Activated naive CD4-positive, alpha-beta T cell treated with anti-CD3 and anti-CD28 coated beads, Interleukin-2, amount 50 U/mL, for 24 hours (primary cell): ENCODE data around the gene KDM4F.
"Not testable (repeated sequence)": the region's sequence is repeated elsewhere in the genome, so short reads cannot be mapped to it uniquely, and the experiment has no call there.

Source experiments
- H3K27ac Mint-ChIP-seq: one replicate; pipeline ENCODE4 v1.8.0; 2021; ENCODE audit warnings: mild to moderate bottlenecking, mixed read lengths
- H3K27me3 Mint-ChIP-seq: one replicate; pipeline ENCODE4 v1.8.0; 2021; ENCODE audit warnings: mixed read lengths
- H3K36me3 Mint-ChIP-seq: one replicate; pipeline ENCODE4 v1.8.0; 2021; ENCODE audit warnings: mixed read lengths
- H3K4me1 Mint-ChIP-seq: one replicate; pipeline ENCODE4 v1.8.0; 2021; ENCODE audit warnings: mixed read lengths
- H3K4me3 Mint-ChIP-seq: one replicate; pipeline ENCODE4 v1.8.0; 2021; ENCODE audit warnings: mild to moderate bottlenecking, mixed read lengths
- H3K9me3 Mint-ChIP-seq: one replicate; pipeline ENCODE4 v1.8.0; 2021; ENCODE audit warnings: mixed read lengths

The KDM4F gene

GRCh38 chr11:95049122-95049521 lies at the start of gene KDM4F:
TSS of gene KDM4F (plus strand) at chr11:95049422.
- H3K27ac Mint-ChIP-seq, H3K9me3 Mint-ChIP-seq, H3K4me1 Mint-ChIP-seq, H3K36me3 Mint-ChIP-seq, H3K4me3 Mint-ChIP-seq: not testable (repeated sequence)
- H3K27me3 Mint-ChIP-seq = peaks cover 19% of the 10 kb centered on the region

- no peak overlapping the region for H3K4me3 Mint-ChIP-seq
- peaks cover 7% of the 10 kb centered on the region for H3K36me3 Mint-ChIP-seq
- peaks cover 2% of the 10 kb centered on the region for H3K27me3 Mint-ChIP-seq
- peaks cover 4% of the 10 kb centered on the region for H3K9me3 Mint-ChIP-seq
- no peaks in the 10 kb centered on the region for H3K4me1 Mint-ChIP-seq
- H3K27ac Mint-ChIP-seq = no peak overlapping the region
Observed at GRCh38 chr11:95003716-95004115, 45.5 kb upstream of the KDM4F start.

- H3K4me1 Mint-ChIP-seq = no peaks in the 10 kb centered on the region
- peaks cover 4% of the 10 kb centered on the region for H3K9me3 Mint-ChIP-seq
- no peak overlapping the region for H3K4me3 Mint-ChIP-seq
- H3K36me3 Mint-ChIP-seq = no peaks in the 10 kb centered on the region
- H3K27ac Mint-ChIP-seq = no peak overlapping the region
- H3K27me3 Mint-ChIP-seq = peaks cover 2% of the 10 kb centered on the region
Observed at GRCh38 chr11:95005642-95006041, 43.6 kb upstream of the KDM4F start.

- H3K9me3 Mint-ChIP-seq = peaks cover 4% of the 10 kb centered on the region
- H3K27ac Mint-ChIP-seq = no peak overlapping the region
- no peak overlapping the region for H3K4me3 Mint-ChIP-seq
- no peaks in the 10 kb centered on the region for H3K36me3 Mint-ChIP-seq
- no peaks in the 10 kb centered on the region for H3K4me1 Mint-ChIP-seq
- peaks cover 6% of the 10 kb centered on the region for H3K27me3 Mint-ChIP-seq
Observed at GRCh38 chr11:95011376-95011775, 37.8 kb upstream of the KDM4F start.

GRCh38 chr11:95014184-95014821 lies 34.9 kb upstream of the KDM4F start:
- Mint-ChIP-seq H3K4me1 (no peaks in the 10 kb centered on the region), H3K4me3 (no peak overlapping the region), H3K9me3 (no peaks in the 10 kb centered on the region), H3K27me3 (peaks cover 4% of the 10 kb centered on the region), H3K27ac (no peak overlapping the region), H3K36me3 (no peaks in the 10 kb centered on the region)

GRCh38 chr11:95016139-95016538 lies 33.1 kb upstream of the KDM4F start:
- no peaks in the 10 kb centered on the region for H3K4me1 Mint-ChIP-seq
- H3K36me3 Mint-ChIP-seq = no peaks in the 10 kb centered on the region
- no peak overlapping the region for H3K4me3 Mint-ChIP-seq
- no peaks in the 10 kb centered on the region for H3K9me3 Mint-ChIP-seq
- H3K27ac Mint-ChIP-seq = no peak overlapping the region
- H3K27me3 Mint-ChIP-seq = peaks cover 4% of the 10 kb centered on the region

- H3K4me3 Mint-ChIP-seq, H3K27me3 Mint-ChIP-seq, H3K27ac Mint-ChIP-seq: not testable (repeated sequence)
Observed at GRCh38 chr11:95021468-95021867, 27.8 kb upstream of the KDM4F start.

GRCh38 chr11:95024958-95025357 lies 24.3 kb upstream of the KDM4F start, which contains the start of gene KDM4E:
TSS of gene KDM4E (plus strand) at chr11:95025258. CDS start at chr11:95025558, 300 bp downstream.
- H3K36me3 Mint-ChIP-seq = no peaks in the 10 kb centered on the region
- H3K4me1 Mint-ChIP-seq = no peaks in the 10 kb centered on the region
- H3K27ac Mint-ChIP-seq = no peak within 1 kb of the TSS
- no peaks in the 10 kb centered on the region for H3K27me3 Mint-ChIP-seq
- no peaks in the 10 kb centered on the region for H3K9me3 Mint-ChIP-seq
- no peak within 1 kb of the TSS for H3K4me3 Mint-ChIP-seq

More at GRCh38 chr11:95021468-95021867, 27.8 kb upstream of the KDM4F start:
- H3K36me3 Mint-ChIP-seq, H3K4me1 Mint-ChIP-seq, H3K9me3 Mint-ChIP-seq: not testable (repeated sequence)

GRCh38 chr11:95025594-95025993 lies 23.6 kb upstream of the KDM4F start:
- not testable (repeated sequence) for H3K9me3 Mint-ChIP-seq, H3K36me3 Mint-ChIP-seq, H3K27me3 Mint-ChIP-seq, H3K4me1 Mint-ChIP-seq, H3K4me3 Mint-ChIP-seq, H3K27ac Mint-ChIP-seq

GRCh38 chr11:95028357-95028756 lies 20.9 kb upstream of the KDM4F start:
- no peak overlapping the region for H3K4me3 Mint-ChIP-seq
- H3K27ac Mint-ChIP-seq = no peak overlapping the region
- H3K36me3 Mint-ChIP-seq = no peaks in the 10 kb centered on the region
- no peaks in the 10 kb centered on the region for H3K4me1 Mint-ChIP-seq
- peaks cover 2% of the 10 kb centered on the region for H3K27me3 Mint-ChIP-seq
- H3K9me3 Mint-ChIP-seq = no peaks in the 10 kb centered on the region

GRCh38 chr11:95033051-95033450 lies 16.2 kb upstream of the KDM4F start:
- H3K4me3 Mint-ChIP-seq = no peak overlapping the region
- H3K4me1 Mint-ChIP-seq = no peaks in the 10 kb centered on the region
- peaks cover under 1% of the 10 kb centered on the region for H3K36me3 Mint-ChIP-seq
- H3K27me3 Mint-ChIP-seq = peaks cover 15% of the 10 kb centered on the region
- H3K9me3 Mint-ChIP-seq = no peaks in the 10 kb centered on the region
- H3K27ac Mint-ChIP-seq = no peak overlapping the region

GRCh38 chr11:95035316-95035715 lies 13.9 kb upstream of the KDM4F start:
- no peaks in the 10 kb centered on the region for H3K9me3 Mint-ChIP-seq
- H3K4me3 Mint-ChIP-seq = no peak overlapping the region
- peaks cover 26% of the 10 kb centered on the region for H3K27me3 Mint-ChIP-seq
- H3K4me1 Mint-ChIP-seq = no peaks in the 10 kb centered on the region
- no peak overlapping the region for H3K27ac Mint-ChIP-seq
- H3K36me3 Mint-ChIP-seq = peaks cover 5% of the 10 kb centered on the region

- not testable (repeated sequence) for H3K4me3 Mint-ChIP-seq, H3K4me1 Mint-ChIP-seq, H3K36me3 Mint-ChIP-seq, H3K27ac Mint-ChIP-seq, H3K9me3 Mint-ChIP-seq
- peaks cover 26% of the 10 kb centered on the region for H3K27me3 Mint-ChIP-seq
Observed at GRCh38 chr11:95037356-95038035, 11.7 kb upstream of the KDM4F start.

- Mint-ChIP-seq H3K27ac (no peak overlapping the region), H3K4me1 (no peaks in the 10 kb centered on the region), H3K4me3 (no peak overlapping the region), H3K27me3 (peaks cover 20% of the 10 kb centered on the region), H3K36me3 (peaks cover 5% of the 10 kb centered on the region), H3K9me3 (no peaks in the 10 kb centered on the region)
Observed at GRCh38 chr11:95042239-95042638, 7.0 kb upstream of the KDM4F start.

- no peak overlapping the region for H3K27ac Mint-ChIP-seq
- H3K27me3 Mint-ChIP-seq = peaks cover 20% of the 10 kb centered on the region
- peaks cover 5% of the 10 kb centered on the region for H3K36me3 Mint-ChIP-seq
- no peak overlapping the region for H3K4me3 Mint-ChIP-seq
- no peaks in the 10 kb centered on the region for H3K4me1 Mint-ChIP-seq
- no peaks in the 10 kb centered on the region for H3K9me3 Mint-ChIP-seq
Observed at GRCh38 chr11:95042906-95043305, 6.3 kb upstream of the KDM4F start.

GRCh38 chr11:95044010-95044409 lies 5.2 kb upstream of the KDM4F start:
- H3K4me3 Mint-ChIP-seq = no peak overlapping the region
- H3K4me1 Mint-ChIP-seq = no peaks in the 10 kb centered on the region
- no peak overlapping the region for H3K27ac Mint-ChIP-seq
- peaks cover 2% of the 10 kb centered on the region for H3K36me3 Mint-ChIP-seq
- H3K9me3 Mint-ChIP-seq = no peaks in the 10 kb centered on the region
- peaks cover 16% of the 10 kb centered on the region for H3K27me3 Mint-ChIP-seq

GRCh38 chr11:95045812-95046211 lies 3.4 kb upstream of the KDM4F start:
- Mint-ChIP-seq H3K36me3 (no peaks in the 10 kb centered on the region), H3K4me1 (no peaks in the 10 kb centered on the region), H3K27me3 (peaks cover 15% of the 10 kb centered on the region), H3K9me3 (no peaks in the 10 kb centered on the region), H3K4me3 (no peak overlapping the region), H3K27ac (no peak overlapping the region)
